Left renal cortex interstitium (tissue), 4 donors: ENCODE measurements around the gene ZNF548. TPM values are rescaled to one million over a fixed set of nuclear protein-coding genes. Genes with fewer than 3 reads are reported as not detected.

ENCODE experiments used
- polyA plus RNA-seq, 4 donors: library from polyadenylated mRNA; unstranded; fragments of 120-200 nt; gene quantifications; one replicate each; pipeline ENCODE4 v1.2.1, GENCODE V29; 2013; ENCODE audit not compliant: insufficient read length in 4 of 4

ZNF548 gene
- polyA plus RNA-seq, 4 donors, result 17.7 to 41.3 (median 22.9) TPM

Other genes with a start within 250 kb of the ZNF548 start
- gene ZIM3, start 244.7 kb upstream of the ZNF548 start, polyA plus RNA-seq, result under 1 TPM in 1 of 4 donors, not detected in 3; 0.05 TPM
- gene DUXA, start 222.4 kb upstream of the ZNF548 start, polyA plus RNA-seq, result not detected
- 10 to 100 TPM; 15.6 to 24.3 (median 20.6) TPM for gene ZNF264, start 198.4 kb upstream of the ZNF548 start, polyA plus RNA-seq
- gene AURKC, start 158.8 kb upstream of the ZNF548 start, polyA plus RNA-seq, result 1 to 10 TPM; 1.8 to 6.8 (median 2.3) TPM
- 1 to 10 TPM; 5.0 to 7.0 (median 5.6) TPM for gene ZNF805, start 149.2 kb upstream of the ZNF548 start, polyA plus RNA-seq
- gene ZNF460, start 109.4 kb upstream of the ZNF548 start, polyA plus RNA-seq, result 1 to 10 TPM; 1.4 to 5.5 (median 3.4) TPM
- 1 to 10 TPM; 8.3 to 9.2 (median 8.7) TPM for gene ZNF543, start 69.4 kb upstream of the ZNF548 start, polyA plus RNA-seq
- 10 to 100 TPM; 16.5 to 17.9 (median 17.4) TPM for gene ZNF304, start 38.6 kb upstream of the ZNF548 start, polyA plus RNA-seq
- gene TRAPPC2B, start 26.3 kb upstream of the ZNF548 start, polyA plus RNA-seq, result 10 to 100 TPM; 12.5 to 23.9 (median 16.0) TPM
- 1 to 10 TPM; 4.5 to 9.8 (median 6.6) TPM for gene ZNF547, start 26.3 kb upstream of the ZNF548 start, polyA plus RNA-seq
- gene ZNF17, start 21.3 kb downstream of the ZNF548 start, polyA plus RNA-seq, result 10 to 100 TPM in 3 of 4 donors, 1 to 10 TPM in 1; 8.9 to 16.1 (median 12.8) TPM
- gene ZNF749, start 45.5 kb downstream of the ZNF548 start, polyA plus RNA-seq, result 10 to 100 TPM; 10.0 to 17.1 (median 16.1) TPM
- gene VN1R1, start 67.3 kb downstream of the ZNF548 start, polyA plus RNA-seq, result 1 to 10 TPM; 1.9 to 7.7 (median 3.7) TPM
- gene ZNF772, start 87.7 kb downstream of the ZNF548 start, polyA plus RNA-seq, result 10 to 100 TPM; 18.8 to 24.2 (median 20.3) TPM
- 10 to 100 TPM; 13.0 to 29.3 (median 24.2) TPM for gene ZNF419, start 97.9 kb downstream of the ZNF548 start, polyA plus RNA-seq
- gene ZNF773, start 110.1 kb downstream of the ZNF548 start, polyA plus RNA-seq, result 10 to 100 TPM; 11.2 to 16.9 (median 12.3) TPM
- gene ZNF549, start 137.5 kb downstream of the ZNF548 start, polyA plus RNA-seq, result 10 to 100 TPM; 11.7 to 19.5 (median 14.2) TPM
- gene ZNF550, start 170.0 kb downstream of the ZNF548 start, polyA plus RNA-seq, result 10 to 100 TPM; 18.0 to 26.0 (median 23.0) TPM
- gene ZNF416, start 189.1 kb downstream of the ZNF548 start, polyA plus RNA-seq, result 1 to 10 TPM; 7.9 to 9.4 (median 8.0) TPM
- 10 to 100 TPM; 17.4 to 18.6 (median 18.2) TPM for gene ZIK1, start 194.3 kb downstream of the ZNF548 start, polyA plus RNA-seq
- 1 to 10 TPM; 4.3 to 6.8 (median 5.5) TPM for gene ZNF530, start 210.0 kb downstream of the ZNF548 start, polyA plus RNA-seq
- 10 to 100 TPM; 25.9 to 29.9 (median 27.3) TPM for gene ZNF134, start 224.4 kb downstream of the ZNF548 start, polyA plus RNA-seq
- 10 to 100 TPM; 24.5 to 49.8 (median 40.5) TPM for gene ZNF211, start 243.3 kb downstream of the ZNF548 start, polyA plus RNA-seq